ENCODE data around the gene ST8SIA1. TPM values are rescaled to one million over a fixed set of nuclear protein-coding genes. Genes with fewer than 3 reads are reported as not detected.
A peak's percentile ranks its signal among the peaks of the same experiment; 100 is the strongest.

ST8SIA1 gene
- total and polyA plus RNA-seq, 2 donors (not counting 1 experiment from before 2014, with no cell fraction given) = 0.45 to 23.9 TPM

- H3K79me2 ChIP-seq (ENCODE audit: control insufficient read depth, insufficient read depth, low read length) = no peaks in the 10 kb centered on the region
- no peak overlapping the region for H3K9ac ChIP-seq (ENCODE audit: insufficient read depth, low read length)
- no peaks in the 10 kb centered on the region for H4K20me1 ChIP-seq (ENCODE audit: control insufficient read depth, extremely low read depth, insufficient read depth, low read length)
- H3K9me3 ChIP-seq (ENCODE audit: control insufficient read depth, insufficient read depth, low read depth, low read length) = no peaks in the 10 kb centered on the region
- H3K27me3 ChIP-seq (ENCODE audit: control insufficient read depth, insufficient read depth, low read length) = no peaks in the 10 kb centered on the region
- DNase-seq (ENCODE audit: low read depth in 2 of 2) = peak in 1 of 2 donors; percentile 9
- no peak overlapping the region for H3K4me2 ChIP-seq (ENCODE audit: extremely low read depth, insufficient read depth, low read length)
- H3K4me3 ChIP-seq (replicated peaks in 1 of 4; ENCODE audit: control extremely low read depth in 1 of 4, insufficient read depth in 1 of 4, low read depth in 3 of 4, low read length in 4 of 4) = no peak overlapping the region
- TF ChIP-seq EZH2 (IDR thresholded peaks at IDR 0.05; ENCODE audit: low read length, missing control alignments) = no peak
- TF ChIP-seq, protein P1, sequence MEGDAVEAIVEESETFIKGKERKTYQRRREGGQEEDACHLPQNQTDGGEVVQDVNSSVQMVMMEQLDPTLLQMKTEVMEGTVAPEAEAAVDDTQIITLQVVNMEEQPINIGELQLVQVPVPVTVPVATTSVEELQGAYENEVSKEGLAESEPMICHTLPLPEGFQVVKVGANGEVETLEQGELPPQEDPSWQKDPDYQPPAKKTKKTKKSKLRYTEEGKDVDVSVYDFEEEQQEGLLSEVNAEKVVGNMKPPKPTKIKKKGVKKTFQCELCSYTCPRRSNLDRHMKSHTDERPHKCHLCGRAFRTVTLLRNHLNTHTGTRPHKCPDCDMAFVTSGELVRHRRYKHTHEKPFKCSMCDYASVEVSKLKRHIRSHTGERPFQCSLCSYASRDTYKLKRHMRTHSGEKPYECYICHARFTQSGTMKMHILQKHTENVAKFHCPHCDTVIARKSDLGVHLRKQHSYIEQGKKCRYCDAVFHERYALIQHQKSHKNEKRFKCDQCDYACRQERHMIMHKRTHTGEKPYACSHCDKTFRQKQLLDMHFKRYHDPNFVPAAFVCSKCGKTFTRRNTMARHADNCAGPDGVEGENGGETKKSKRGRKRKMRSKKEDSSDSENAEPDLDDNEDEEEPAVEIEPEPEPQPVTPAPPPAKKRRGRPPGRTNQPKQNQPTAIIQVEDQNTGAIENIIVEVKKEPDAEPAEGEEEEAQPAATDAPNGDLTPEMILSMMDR (conservative IDR thresholded peaks at IDR 0.05 in 1 of 2, IDR thresholded peaks at IDR 0.05 in 1 of 2; ENCODE audit: low read depth in 1 of 2, low read length in 2 of 2) = peak in 1 of 2 donors; percentile 37
- no peaks in the 10 kb centered on the region for H3K36me3 ChIP-seq (ENCODE audit: control insufficient read depth, insufficient read depth, low read length)
- H3K27ac ChIP-seq (ENCODE audit: insufficient read depth, low read length) = no peak overlapping the region
- no peak overlapping the region for H2AFZ ChIP-seq (ENCODE audit: low read length)
- H3K4me1 ChIP-seq (ENCODE audit: control insufficient read depth, extremely low read depth, insufficient read depth, low read length) = no peaks in the 10 kb centered on the region
Observed at GRCh38 chr12:22173177-22173576, 161.3 kb downstream of the ST8SIA1 start.

GRCh38 chr12:22172501-22172900, 162.0 kb downstream of the ST8SIA1 start:
- H3K9ac ChIP-seq (ENCODE audit: insufficient read depth, low read length) = no peak overlapping the region
- no peak overlapping the region for H2AFZ ChIP-seq (ENCODE audit: low read length)
- TF ChIP-seq, protein P1 (conservative IDR thresholded peaks at IDR 0.05 in 1 of 2, IDR thresholded peaks at IDR 0.05 in 1 of 2; ENCODE audit: low read depth in 1 of 2, low read length in 2 of 2) = no peak
- no peak for TF ChIP-seq EZH2 (IDR thresholded peaks at IDR 0.05; ENCODE audit: low read length, missing control alignments)
- H3K27ac ChIP-seq (ENCODE audit: insufficient read depth, low read length) = no peak overlapping the region
- DNase-seq (ENCODE audit: low read depth in 2 of 2) = no peak
- no peaks in the 10 kb centered on the region for H4K20me1 ChIP-seq (ENCODE audit: control insufficient read depth, extremely low read depth, insufficient read depth, low read length)
- no peaks in the 10 kb centered on the region for H3K36me3 ChIP-seq (ENCODE audit: control insufficient read depth, insufficient read depth, low read length)
- no peaks in the 10 kb centered on the region for H3K27me3 ChIP-seq (ENCODE audit: control insufficient read depth, insufficient read depth, low read length)
- H3K79me2 ChIP-seq (ENCODE audit: control insufficient read depth, insufficient read depth, low read length) = no peaks in the 10 kb centered on the region
- H3K4me2 ChIP-seq (ENCODE audit: extremely low read depth, insufficient read depth, low read length) = no peak overlapping the region
- H3K4me3 ChIP-seq (replicated peaks in 1 of 4; ENCODE audit: control extremely low read depth in 1 of 4, insufficient read depth in 1 of 4, low read depth in 3 of 4, low read length in 4 of 4) = no peak overlapping the region
- H3K9me3 ChIP-seq (ENCODE audit: control insufficient read depth, insufficient read depth, low read depth, low read length) = no peaks in the 10 kb centered on the region
- no peaks in the 10 kb centered on the region for H3K4me1 ChIP-seq (ENCODE audit: control insufficient read depth, extremely low read depth, insufficient read depth, low read length)

GRCh38 chr12:22169376-22169775, 165.1 kb downstream of the ST8SIA1 start:
- DNase-seq (ENCODE audit: low read depth in 2 of 2) = no peak
- Histone ChIP-seq H3K4me3 (replicated peaks in 1 of 4; ENCODE audit: control extremely low read depth in 1 of 4, insufficient read depth in 1 of 4, low read depth in 3 of 4, low read length in 4 of 4) (no peak overlapping the region), H3K79me2 (ENCODE audit: control insufficient read depth, insufficient read depth, low read length) (no peaks in the 10 kb centered on the region), H3K9ac (ENCODE audit: insufficient read depth, low read length) (no peak overlapping the region), H3K9me3 (ENCODE audit: control insufficient read depth, insufficient read depth, low read depth, low read length) (no peaks in the 10 kb centered on the region), H3K4me1 (ENCODE audit: control insufficient read depth, extremely low read depth, insufficient read depth, low read length) (no peaks in the 10 kb centered on the region), H3K36me3 (ENCODE audit: control insufficient read depth, insufficient read depth, low read length) (no peaks in the 10 kb centered on the region), H3K27ac (ENCODE audit: insufficient read depth, low read length) (no peak overlapping the region), H3K27me3 (ENCODE audit: control insufficient read depth, insufficient read depth, low read length) (no peaks in the 10 kb centered on the region), H4K20me1 (ENCODE audit: control insufficient read depth, extremely low read depth, insufficient read depth, low read length) (no peaks in the 10 kb centered on the region), H2AFZ (ENCODE audit: low read length) (no peak overlapping the region), H3K4me2 (ENCODE audit: extremely low read depth, insufficient read depth, low read length) (no peak overlapping the region)
- TF ChIP-seq, protein P1 (conservative IDR thresholded peaks at IDR 0.05 in 1 of 2, IDR thresholded peaks at IDR 0.05 in 1 of 2; ENCODE audit: low read depth in 1 of 2, low read length in 2 of 2) = no peak
- TF ChIP-seq EZH2 (IDR thresholded peaks at IDR 0.05; ENCODE audit: low read length, missing control alignments) = no peak

Measured in fibroblast of lung (primary cell).